Cerebellar nuclear complex (tissue), 1 donor: ENCODE measurements around the gene DIP2B.
A peak's percentile ranks its signal among the peaks of the same experiment; 100 is the strongest.
"Not testable (repeated sequence)": the region's sequence is repeated elsewhere in the genome, so short reads cannot be mapped to it uniquely, and the experiment has no call there.

Source experiments
- DNase-seq, 2 experiments: peaks; one replicate each; lab custom pipeline; 2025; lab: John Stamatoyannopoulos, UW

Gene DIP2B

DNA sequence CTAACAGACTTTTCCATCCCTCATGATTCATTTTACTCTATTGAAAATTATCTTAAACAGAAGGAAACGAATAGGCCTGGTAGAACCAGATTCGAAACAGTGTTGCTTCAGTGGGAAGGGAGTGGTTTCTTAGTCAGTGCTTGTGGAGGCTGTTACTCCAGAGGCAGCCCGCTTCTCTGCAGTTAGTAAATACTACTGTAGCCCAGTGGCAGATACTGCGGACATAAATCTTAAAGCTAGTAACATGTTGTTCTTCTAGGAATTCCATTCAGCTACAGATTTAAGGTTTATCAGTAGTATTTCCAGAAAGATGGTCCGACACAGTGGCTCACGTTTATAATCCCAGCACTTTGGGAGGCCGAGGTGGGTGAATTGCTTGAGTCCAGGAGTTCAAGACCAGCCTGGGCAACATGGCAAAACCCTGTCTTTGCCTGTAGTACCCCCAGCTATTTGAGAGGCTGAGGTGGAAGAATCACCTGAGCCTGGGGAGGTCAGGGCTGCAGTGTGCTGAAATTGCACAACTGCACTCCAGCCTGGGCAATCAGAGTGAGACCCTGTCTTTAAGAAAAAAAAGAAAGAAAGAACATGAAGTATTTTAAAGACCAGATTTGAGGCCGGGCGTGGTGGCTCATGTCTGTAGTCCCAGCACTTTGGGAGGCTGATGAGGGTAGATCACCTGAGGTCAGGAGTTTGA is 45.9 kb downstream of the DIP2B start:
- no peak for DNase-seq

DNA sequence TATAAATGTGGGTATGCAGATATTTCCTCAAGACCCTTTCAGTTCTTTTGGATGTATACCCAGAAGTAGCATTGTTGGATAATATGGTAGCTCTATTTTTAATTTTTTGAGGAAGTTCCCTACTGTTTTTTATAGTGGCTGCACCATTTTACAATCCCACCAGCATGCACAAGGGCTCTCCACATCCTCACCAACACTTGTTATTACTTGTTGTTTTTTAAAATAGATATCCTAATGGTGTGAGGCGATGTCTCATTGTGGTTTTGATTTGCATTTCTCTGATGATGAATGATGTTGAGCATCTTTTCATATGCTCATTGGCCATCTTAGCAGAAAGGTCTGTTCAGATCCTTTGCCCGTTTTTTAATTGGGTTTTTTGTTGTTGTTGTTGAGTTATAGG is 47.1 kb downstream of the DIP2B start:
- DNase-seq = no peak

DNA sequence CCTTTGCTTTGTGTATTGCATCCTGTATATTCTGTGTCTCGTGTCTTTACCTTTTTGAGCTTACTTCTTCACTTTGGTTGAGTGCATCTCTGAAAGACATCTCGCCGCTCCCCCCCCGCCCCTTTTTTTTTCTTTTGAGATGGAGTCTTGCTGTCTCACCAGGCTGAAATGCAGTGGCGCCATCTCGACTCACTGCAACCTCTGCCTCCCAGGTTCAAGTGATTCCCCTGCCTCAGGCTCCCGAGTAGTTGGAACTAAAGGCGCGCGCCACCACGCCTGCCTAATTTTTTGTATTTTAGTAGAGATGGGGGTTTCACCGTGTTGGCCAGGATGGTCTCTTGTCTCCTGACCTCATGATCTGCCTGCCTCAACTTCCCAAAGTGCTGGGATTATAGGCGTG is 49.9 kb downstream of the DIP2B start:
- DNase-seq = no peak

DNA sequence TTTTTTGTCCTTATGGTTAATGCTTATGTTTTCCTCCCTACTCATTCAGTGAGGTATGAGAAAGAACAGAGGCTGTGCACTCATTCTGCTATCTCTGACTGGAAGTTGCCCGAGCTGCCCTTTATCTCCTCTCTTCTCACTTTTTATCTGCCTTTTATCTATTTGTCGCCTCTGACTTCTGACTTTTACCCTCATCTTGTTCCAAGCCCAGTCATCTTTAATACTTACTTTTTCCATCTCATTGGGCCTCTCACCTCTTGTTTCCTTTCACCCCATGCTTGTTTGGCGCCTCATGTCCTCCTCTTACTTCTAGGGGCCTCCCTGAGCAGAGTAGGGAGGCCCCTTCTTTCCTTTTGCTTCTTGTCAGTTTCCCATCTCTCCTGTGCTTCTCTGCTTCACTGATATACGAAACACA is 50.7 kb downstream of the DIP2B start:
- no peak for DNase-seq

DNA sequence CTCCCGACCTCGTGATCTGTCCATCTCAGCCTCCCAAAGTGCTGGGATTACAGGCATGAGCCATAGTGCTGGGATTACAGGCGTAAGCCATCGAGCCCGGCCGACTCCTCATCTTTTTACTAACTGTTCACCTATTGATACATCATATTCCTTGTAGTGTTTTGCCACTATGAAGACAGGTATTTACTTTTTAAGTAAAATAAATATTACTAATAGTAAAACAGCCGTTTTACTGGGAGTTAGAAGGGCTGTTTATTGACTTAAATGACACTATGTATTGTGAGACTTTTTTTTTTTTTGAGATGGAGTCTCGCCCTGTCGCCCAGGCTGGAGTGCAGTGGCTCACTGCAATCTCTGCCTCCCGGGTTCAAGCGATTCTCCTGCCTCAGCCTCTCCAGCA is 51.5 kb downstream of the DIP2B start:
- no peak for DNase-seq

DNA sequence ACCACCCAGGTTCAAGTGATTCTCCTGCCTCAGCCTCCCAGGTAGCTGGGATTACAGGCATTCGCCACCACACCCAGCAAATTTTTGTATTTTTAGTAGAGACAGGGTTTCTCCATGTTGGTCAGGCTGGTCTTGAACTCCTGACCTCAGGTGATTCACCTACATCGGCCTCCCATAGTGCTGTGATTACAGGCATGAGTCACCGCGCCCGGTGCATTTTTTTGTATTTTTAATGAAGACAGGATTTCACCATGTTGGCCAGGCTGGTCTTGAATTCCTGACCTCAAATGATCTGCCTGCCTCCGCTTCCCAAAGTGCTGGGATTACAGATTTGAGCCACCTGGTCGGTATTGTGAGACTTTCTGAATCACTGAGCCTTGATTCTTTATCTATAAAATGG is 52.0 kb downstream of the DIP2B start:
- DNase-seq = not testable (repeated sequence)

DNA sequence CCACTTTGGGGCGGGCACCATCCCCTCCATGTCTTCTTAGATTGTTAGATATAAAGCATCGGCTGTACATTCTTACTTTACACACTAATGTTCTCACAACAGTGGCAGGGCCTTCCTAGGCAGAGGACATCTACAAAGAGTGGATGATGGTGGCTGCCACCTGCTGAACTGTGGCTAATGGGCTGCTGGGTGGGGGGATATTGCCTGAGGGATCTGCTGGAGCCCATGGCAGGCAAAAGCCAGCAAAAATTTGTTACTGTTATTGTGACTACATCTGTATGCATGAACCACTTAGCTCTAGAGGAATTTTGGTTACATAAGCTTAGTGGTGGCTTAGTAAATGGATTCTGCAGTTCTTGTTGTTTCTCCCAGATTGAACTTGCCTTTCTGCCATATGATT is 52.6 kb downstream of the DIP2B start:
- DNase-seq = no peak

DNA sequence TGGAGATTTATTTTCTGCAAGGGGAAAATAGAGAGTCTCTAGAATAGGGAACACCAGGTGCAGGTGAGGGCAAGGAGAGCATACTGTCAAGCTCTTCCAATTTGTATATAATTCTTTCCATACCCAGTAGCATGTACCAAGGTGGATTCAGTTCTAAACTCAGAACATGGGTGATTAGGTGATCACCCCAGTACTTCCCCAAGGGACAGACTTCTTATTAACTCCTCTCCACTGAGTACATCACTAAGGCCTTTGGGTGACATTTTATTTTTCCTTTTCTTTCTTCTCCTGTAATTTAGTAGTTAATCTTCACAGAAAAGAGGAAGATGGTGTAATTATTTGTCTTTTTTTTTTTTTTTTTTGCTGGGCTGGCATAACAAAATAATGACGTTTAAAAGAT is 54.2 kb downstream of the DIP2B start:
- DNase-seq = no peak

DNA sequence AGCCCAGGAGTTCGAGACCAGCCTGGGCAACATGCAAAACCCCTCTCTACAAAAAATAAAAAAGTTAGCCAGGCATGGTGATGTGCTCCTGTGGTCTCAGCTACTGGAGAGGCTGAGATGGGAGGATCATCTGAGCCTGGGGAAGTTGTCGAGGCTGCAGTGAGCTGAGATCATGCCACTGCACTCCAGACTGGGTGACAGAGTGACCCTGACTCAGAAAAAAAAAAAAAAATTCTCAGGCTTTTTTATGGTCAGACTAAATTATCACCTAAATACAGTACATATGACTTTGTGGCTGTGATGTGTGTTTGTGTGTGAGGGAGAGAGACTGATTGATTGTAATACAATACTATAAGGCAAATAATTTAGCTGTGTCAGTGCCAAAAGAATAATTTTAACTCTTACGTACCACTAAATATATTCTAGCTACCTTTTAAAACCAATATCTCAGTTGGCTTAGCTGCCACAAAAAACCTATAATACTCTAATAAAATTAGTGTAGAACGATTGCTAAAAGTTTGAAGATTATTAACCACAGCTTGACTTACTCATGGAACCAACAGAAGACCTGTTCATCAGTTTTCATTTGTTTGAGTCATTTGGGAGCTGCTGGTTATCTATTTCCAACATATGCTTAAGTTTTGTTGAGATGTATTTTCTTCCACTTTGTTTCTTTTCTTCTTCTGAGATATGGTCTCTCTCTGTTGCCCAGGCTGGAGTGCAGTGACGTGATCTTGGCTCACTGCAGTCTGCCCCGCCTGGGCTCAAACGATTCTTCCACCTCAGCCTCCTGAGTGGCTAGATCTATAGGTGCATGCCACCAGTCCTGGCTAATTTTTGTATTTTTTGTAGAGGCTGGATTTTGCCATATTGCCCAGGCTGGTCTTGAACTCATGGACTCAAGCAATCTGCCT is 58.0 kb downstream of the DIP2B start:
- DNase-seq = no peak

DNA sequence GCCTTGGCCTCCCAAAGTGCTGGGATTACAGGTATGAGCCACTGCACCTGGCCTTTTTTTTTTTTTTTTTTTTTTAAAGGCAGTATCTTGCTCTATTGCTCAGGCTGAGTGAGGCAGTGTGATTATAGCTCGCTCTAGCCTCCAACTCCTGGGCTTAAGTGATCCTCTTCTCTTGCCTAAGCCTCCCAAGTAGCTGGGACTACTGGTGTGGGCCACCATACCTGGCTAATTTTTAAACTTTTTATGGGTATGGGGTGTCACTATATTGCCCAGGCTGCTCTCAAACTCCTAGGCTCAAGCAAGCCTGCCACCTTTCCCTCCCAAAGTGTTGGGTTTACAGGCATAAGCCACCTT is 58.6 kb downstream of the DIP2B start:
- no peak for DNase-seq

DNA sequence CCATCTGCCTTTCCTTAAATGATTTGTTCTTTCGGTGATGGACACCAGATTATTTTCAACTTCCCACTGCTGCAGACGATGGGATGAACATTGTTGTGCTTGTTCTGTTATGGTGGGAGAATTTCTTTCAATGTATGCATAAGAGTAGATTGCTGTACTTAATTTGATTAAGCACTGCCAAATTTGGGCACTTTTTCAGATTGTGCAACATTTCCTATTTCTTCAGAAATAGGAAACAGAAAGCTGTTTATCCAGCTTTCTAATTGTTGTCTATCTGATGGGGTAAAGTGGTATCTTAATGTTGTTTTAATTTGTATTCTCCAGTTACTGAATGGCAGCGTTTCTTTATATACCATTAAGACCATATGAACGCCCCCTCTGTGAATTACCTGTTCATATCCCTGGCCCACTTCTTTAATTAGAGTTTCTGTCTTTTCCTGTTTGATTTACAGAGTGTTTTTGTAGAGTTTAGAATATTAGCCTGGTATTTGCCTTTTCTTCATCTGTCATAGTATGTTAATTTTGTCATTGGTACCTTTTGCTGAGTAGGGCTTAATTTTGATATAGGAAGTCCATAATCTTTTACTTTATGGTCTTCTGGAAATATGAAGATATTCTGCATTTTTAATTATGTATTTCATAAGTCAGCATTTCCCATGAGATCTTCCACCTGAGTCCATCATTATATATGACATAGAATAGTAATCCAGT is 59.6 kb downstream of the DIP2B start:
- DNase-seq = no peak

DNA sequence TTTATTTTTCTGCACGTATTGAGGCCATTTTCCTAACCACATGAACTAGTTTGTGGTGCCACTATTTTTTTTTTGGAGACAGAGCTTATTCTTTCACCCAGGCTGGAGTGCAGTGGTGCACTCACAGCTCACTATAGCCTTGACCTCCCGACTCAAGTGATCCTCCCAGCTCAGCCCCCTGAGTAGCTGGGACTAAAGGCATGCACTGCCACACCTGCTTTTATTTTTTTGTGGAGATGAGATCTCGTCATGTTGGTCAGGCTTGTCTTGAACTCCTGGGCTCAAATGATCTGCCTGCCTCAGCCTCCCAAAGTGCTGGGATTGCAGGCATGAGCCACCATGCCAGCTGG is 60.1 kb downstream of the DIP2B start:
- no peak for DNase-seq

DNA sequence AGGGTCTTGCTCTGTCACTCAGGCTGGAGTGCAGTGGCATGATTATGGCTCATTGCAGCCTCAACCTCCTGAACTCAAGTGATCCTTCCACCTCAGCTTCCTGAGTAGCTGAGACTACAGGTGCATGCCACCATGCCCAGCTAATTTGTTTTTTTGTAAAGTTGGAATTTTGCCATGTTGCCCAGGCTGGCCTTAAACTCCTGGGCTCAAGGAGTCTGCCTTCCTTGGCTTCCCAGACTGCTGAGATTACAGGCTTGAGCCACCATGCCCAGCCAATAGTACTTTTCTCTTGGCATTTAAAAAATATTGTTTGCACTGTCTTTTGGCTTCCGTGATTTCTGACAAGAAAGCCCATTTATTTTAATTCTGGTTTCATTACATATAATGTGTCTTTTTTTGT is 61.3 kb downstream of the DIP2B start:
- DNase-seq = no peak

DNA sequence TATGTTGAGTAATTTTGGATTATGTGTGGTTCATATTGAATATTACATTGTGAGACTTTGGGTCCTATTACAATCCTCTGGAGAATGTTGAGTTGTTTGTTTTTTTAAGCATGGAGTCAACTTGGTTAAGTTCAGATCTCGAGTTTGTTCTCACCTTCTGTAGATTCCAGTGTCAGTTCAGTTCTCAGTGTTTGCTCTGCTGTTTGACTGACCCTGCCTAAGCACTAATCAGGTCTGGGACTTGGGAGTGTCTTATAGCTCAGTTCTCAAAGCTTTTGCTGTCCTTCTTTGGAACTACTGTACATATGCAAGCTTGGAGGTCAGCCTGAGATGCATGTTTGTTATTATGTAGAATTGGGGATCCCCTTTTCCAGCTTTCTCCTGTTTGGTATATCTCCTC is 63.1 kb downstream of the DIP2B start:
- no peak for DNase-seq

DNA sequence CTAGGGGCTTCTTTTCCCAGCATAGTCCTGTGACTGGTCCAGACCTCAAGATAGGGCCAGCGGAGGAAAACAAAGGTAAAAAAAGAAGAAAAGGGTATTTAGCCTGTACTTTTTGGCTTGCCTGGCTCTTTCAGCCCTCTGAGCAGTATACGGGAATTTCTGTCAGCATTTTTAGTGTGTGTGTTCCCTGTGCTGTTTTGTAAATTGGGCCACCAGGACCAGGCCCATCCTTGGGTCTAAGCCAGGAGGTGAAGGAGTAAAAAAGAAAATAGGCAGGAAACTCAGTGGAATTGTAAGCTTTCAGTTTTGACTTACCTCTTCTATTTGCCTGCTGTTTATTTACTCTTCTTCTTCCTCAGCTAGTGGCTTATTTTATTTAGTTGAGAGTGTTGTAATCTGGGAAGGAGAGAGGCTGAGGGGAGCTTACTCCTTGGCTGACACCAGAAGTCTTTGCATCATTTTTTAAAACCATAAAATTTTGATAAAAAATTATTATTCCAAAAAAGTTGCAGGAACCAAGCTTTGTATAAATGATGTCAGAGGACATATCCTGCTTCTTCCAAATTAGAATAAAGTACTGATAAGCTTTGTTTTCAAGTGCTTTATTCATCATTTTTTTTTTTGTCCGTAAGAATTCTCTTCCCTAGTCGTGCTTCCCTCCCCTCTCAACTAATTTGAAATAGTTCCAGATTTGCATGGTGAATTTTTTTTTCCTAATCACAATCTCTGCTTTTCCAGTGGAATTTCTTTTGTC is 63.7 kb downstream of the DIP2B start:
- no peak for DNase-seq

DNA sequence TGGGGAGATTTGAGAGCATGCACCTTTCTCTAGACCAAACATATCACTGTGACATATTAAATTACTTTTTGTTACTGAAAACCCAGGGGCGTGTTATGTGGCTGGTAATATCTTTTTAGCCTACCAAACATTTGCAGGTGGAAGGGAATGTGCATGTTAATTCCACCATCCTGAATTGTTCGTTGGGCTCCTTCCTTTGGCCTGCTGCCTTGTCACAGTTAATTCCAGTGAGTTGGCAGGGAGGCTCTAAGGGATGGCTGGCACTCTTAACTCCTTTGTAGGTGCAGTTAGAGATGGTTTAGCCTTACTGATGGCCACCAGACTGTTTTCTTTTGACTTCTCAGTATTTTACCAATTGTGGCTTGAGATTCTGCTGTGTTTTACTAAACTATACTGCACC is 64.5 kb downstream of the DIP2B start:
- peak; percentile 74 to 91 for DNase-seq

DNA sequence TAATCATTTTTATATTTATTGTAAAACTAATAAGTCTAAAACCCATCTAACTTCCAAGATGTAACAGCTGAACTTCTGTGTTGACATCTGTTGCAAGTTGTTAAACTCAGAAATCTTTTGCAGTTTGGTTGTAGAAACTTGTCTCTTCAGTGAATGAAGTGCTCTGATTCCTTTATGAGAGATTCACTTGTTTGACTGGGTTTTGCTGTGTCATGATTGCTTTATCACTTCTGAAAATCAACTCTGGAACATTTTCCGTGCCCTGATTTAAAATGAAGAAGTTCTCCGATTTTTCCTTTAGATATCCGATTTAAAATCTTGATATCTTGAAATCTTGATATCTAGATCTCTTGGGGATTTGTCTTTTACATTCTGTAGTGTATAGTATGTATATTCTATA is 65.1 kb downstream of the DIP2B start:
- no peak for DNase-seq

DNA sequence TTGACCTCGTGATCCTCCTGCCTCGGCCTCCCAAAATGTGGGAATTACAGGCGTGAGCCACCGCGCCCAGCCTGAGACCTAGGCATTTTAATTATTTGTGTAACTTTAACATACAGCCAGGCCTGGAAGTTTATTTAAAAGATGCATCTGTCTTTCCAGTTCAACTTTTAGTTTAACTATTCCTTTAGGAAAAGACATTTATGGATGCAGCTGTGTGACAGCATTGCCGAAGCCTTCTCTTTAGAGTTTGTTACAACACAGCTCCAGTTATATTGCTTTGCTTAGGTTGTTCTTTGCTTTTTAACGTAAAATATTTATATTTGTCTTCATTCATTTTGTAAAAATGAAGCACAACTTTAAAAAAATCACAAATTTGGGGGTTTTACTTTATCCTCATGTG is 67.0 kb downstream of the DIP2B start:
- DNase-seq = no peak

DNA sequence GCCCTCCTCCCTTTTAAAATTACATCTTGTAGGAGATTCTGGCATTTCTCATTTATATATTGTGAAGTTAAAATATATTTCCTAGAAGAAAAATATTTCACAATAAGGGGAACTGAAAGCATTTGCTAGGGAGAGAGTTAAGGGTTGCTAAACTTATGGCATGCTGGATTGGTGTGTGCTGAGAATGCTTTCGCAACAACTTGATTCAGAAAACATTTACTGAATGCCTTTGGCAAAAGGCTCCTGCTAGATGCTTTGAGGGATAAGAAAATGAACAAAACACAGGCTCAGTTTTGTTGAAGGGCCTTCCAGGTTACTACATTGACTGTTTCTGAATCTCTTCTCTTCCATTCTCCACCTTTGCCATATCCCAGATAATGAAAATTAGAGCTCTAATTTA is 67.5 kb downstream of the DIP2B start:
- no peak for DNase-seq

DNA sequence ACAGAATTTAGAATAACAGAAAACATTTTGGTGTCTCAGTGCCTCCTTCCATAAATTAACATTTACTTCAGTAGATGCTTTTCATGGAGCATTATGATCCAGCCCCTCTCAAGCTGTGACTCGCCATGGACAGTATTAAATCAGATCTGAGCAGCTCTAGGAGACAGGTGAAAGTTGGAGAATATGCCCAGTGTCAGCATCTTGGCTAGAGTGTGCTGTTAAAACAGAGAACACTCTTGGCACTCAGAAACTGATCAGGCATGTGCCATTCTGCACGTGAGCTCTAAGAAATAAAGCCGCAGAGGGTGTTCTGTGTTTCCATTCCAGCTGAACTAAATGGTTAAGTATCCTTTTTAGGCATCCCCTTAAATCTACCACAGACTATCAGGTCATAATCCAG is 68.0 kb downstream of the DIP2B start:
- no peak for DNase-seq

DNA sequence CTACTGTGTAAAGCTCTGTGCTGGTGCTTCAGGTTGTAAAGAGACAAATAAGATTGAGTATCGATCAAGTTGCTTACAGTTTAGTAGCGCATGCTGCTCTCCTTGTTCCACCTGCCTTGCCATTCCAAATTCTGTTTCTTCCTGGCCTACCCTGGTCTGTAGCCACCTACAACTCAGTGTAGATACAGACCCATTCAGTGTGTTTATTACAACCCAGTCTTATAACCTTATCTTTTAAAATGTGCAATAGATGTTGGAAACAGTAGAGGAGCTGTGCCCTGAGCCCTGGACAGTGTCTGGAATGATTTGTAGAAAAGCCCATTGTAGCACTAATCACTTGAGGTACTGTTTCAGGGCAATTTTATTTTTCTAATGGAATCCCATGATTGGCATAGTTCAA is 68.5 kb downstream of the DIP2B start:
- DNase-seq = no peak

DNA sequence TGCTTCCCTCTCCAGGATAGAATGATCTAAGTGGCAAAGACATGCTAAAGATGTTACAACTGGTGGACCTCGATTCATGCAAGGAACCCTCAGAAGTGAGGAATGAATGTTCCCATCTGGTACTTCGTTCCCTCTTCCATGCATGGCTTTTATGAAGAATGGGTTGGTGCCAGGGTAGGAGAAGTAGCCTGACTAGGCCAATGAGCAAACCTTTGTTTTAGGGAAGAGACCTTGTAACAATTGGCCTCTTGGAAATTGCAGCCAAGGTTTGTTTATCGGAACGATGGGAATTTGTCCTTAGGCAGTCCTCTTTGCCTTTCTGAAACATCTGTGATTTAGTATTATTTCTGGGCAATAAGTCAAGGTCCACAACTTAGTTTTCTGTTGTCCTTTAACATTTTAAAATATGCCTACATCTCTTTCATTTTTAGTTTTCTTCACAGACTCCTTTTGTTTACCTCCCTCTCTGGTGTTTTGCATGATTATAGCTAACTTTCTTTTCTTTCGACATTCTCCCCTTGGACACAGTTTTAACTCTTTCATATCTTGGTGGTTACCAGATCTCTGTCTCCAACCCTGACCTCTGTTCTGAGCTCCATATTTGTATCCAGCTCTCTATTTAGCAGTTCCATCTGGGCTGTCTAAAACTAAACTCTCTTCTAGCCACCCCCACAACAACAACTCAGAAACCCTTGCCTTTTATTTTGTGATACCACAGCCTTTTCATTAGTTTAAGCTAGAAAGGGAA is 70.0 kb downstream of the DIP2B start:
- DNase-seq = no peak
